NCI-H82 treated with DMSO at 0.1 percent for 48 hours (cell line): Measurements from ENCODE around the gene CDH23.

ENCODE experiments used
- DNase-seq: peaks from one replicate; lab custom pipeline; 2025; ENCODE audit not compliant: unreplicated experiment; lab: John Stamatoyannopoulos, UW

Gene CDH23

DNA sequence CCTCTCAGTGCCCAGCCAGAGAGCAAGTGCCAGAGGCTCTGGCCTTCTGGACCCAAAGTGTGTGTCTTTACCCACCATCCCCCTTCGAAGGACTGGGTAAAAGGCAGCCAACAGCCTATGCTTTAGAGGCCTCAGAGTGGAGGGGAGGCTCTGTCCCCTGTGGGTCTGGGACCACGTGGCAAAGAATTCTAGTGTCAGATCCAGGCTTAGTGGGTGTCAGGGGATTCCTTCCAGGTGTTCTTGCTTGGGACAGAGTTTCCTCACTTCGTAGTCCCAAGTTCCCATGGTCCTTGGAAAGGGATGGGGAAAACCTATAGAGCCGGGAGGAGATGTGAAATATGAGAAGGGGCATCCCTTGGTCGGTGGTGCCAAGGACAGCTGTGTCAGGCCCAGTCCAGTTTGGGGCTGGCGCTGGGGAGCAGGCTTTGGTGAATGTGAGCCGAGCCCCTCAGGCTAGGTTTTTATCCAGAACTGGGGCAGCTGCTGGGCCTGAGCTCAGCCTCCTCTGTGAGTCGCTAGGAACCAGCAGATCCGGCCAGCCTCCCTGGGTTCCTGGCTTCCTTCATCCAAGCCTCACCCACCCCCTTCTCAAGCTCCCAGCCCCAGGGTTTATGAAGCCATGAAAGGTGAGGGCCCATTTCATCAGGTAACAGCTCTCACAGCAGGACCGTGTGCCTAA, 251.7 kb downstream of the CDH23 start:
- no peak for DNase-seq

DNA sequence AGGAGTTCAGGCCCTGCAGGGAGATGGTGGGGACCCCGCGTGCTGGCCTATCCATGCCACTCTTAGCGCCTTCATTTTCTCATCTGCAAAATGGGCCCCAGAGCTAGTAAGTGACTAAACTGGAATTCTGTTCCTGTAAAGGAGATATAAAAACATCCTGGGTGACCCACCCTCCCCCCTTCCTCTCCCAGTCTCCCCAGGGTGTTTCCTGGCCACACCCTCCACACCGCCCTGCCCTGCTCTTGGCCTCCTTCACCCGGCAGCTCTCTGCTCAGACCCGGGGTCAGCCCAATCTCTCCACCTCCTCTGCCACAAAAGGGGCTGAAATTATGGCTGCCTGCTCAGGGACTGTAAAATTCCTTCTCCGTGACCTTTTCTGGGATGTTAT, 252.2 kb downstream of the CDH23 start:
- no peak for DNase-seq

DNA sequence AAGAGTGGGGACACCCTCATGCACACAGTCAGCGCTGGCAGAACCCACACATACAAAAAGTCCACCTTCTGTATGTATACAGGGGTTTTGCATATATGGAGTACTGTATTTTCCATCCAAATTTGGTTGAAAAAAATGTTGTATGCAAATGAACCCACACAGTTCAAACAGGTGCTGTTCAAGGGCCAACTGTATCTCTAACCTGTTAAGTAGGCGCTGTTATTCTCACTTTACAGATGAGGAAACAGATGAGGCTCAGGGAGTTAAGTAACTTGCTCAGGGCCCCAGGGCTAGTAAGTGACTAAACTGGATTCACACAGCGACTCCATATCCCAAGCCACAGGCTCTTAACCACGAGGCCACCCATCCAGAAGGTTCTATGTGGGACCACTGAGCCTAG, 252.9 kb downstream of the CDH23 start:
- DNase-seq, result no peak

DNA sequence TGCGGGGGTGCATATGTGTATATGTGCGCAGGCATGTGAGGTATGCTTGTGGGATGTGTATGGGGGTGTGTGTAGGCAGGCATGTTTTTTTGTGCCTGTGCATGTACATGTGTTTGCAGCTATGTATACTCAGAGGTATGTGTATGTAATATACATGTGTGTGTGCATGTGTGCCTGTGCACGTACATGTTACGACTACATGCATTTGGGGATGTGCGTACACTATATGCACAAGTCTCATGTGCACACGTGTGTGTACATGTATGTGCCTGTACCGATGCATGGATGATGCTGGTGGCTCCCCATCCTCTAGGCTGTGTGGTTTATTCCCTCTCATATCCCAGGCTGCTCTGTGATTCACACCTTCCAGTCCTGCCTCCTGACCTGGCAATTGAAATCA, 253.7 kb downstream of the CDH23 start:
- DNase-seq, result no peak

DNA sequence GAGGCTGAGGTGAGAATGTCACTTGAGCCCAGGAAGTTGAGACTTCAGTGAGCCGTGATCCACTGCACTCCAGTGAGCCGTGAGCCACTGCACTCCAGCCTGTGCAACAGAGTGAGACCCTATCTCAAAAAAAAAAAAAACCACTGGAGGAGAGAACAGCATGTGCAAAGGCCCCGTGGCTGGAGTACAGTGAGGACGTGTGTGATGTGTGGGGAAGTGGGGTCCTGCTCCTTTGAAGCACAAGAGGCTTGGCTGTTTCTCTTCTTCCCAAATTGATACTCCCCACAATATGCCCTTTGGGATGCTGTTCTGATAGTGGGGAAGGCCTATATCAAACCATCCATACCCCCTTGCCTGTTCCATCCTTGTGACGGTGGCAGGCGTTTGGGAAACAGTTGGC, 254.7 kb downstream of the CDH23 start:
- DNase-seq, result no peak

DNA sequence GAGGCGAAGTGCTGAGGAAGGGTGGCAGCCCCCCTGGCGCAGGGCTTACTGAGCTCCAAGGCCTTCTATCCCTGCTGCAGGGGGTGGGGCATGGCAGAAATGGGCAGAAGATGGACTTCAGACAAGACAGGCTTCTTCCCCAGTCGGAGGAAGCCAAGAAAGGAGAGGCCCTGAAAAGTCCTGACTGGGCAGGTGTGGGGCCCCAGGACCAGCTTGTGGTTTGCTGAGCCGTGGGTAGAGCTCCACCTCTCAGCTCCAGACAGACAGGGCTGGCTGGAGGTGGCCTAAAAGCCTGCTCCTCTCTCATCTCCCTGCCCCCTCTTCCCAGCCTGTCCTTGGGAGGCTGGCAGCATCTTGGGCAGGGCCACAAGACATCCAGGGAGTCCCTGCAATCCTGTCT, 255.2 kb downstream of the CDH23 start:
- no peak for DNase-seq

DNA sequence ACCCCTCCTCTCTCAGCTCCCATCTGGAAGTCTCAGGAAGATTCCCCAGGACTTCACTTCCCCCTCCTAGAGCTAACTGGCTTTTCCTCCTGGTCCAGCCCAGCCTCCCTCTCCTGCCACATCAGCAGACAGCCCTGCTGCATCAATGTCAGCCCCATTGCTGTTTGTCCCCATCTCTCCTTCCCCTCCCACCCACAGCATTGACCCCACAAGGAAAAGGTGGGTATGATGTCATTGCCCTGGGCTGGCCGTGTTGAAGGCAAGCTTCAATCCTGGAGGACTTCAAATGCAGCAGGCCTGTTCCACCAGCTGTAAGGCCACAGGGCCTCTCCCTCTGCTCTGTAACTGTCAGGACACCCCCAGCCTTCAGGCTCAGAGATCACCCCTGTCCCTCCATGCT, 256.3 kb downstream of the CDH23 start:
- no peak for DNase-seq

DNA sequence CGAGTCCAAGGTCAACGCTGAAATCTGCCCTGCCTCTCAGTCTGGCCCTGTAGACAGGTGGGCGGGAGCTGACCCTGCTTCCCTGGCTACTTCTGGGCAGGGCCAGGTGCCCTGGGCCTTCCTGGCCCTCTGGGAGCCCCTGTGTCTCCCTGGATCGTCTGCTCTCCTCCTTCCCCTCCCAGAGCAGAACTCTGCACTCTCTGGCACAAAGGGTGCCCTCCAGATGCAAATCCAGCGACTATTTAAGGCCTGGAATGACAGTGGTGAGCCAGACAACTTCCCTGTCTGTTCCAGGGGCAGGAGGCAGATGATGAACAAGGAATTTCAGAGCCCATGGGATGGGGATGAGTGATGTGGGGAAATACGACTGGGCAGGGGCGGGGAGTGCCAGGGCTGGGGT, 259.5 kb downstream of the CDH23 start:
- DNase-seq, result no peak

DNA sequence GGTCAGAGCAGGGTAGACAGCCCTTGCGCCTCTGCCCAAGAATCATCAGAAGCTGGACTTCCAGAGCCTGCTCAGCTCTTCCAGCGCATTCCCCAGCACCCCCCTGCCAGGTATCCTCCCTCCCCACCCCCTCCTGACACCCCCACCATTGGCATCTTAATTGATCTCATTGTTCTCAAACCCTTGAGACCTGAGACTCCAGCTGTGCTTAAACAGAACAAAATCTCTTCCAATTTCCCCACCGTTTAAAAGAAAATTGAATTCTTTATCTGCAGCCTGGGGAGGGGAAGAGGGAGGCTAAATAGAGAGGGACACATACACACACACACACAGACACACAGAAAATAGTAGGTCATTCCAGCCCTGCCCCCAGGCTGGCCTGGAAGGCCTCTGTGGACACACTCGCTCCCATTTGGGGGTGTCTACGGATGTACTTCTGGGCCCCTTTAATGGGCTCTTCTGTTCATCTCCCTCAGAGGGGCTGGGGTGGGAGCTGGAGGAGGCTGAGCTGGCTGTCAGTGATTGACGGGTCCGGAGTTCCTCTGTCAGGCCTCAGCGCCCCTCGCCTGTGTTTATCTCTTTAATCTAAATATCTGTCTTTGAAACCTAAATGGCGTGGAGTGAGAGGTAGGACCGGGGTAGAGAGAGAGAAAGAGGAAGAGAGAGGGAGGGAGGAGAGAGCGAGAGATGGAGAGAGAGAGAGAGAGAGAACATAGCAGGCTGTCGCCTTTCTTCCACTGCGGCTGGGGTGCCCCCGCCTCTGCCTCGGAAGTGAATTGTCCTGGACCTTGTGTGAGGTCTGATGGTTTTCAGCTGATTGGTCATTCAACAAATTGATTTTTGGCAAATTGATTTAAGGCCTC, 261.1 kb downstream of the CDH23 start:
- no peak for DNase-seq

DNA sequence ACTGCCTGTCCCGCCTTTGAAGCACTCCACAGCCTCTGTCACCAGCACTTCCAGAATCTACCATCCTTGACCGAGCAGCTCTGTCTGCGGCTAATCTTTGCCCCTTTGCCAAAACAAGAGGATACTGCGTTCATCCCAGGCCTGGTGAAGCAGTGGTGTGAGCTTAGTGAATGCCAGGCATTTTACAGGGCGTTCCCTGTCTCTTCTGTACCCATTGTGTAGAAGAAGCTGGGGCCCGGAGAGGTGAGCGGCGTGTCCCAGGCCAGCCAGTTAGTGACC, 261.7 kb downstream of the CDH23 start:
- DNase-seq, result no peak

DNA sequence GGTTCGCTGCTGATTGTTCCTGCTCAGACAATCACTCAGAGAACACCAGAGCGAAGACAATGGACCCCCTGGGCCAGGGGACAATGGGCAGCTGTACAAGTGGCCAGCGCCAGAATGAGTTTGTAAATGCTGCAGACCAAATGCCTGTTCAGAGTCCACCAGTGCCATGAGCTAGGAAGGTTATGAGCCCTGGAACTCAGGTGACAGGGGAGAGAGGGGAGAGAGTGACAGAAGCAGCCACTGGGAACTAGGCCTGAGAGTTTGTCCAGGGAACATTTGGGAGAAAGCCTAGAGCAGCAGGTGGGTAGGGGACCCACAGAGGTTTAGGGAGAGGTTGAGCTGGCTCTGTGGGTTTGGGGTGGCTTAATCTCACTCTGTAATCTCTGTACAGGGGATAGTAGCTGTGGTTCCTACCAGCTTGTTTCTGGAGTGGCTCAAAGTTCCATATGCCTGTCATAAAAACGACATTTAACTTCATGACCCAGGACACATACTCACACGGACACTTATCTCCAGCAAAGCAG, 262.5 kb downstream of the CDH23 start:
- no peak for DNase-seq

DNA sequence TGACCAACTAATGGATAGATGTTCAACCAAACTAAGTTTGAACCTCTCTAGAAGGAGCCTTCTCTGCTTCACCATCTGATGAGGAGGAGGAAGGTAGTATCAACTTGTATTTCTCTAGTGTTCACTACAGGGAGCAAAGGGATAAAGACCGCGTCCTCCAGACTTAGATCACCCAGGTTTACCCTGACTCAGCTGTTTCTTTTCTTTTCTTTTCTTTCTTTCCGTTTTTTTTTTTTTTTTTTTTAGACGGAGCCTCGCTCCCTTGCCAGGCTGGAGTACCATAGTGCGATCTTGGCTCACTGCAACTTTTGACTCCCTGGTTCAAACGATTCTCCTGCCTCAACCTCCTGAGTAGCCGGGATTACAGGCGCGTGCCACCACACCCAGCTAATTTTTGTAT, 263.0 kb downstream of the CDH23 start:
- no peak for DNase-seq

DNA sequence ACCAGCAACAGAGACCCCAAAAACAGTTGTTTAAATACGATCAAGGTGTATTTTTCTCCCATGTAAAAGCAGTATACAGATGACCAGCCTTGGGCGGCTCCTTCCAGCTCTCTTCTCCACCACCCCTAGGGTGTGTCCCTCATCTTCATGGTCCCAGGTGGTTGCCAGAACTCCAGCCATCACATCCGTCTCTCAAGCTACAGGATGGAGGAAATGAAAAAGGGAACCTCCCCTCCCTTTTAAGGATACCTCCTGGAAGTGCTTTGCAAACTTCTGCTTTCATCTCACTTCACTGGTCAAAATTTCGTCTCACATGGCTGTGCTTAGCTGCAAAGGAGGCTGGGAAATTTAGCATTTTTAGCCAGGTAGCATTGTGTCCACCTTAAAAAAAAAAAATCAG, 263.6 kb downstream of the CDH23 start:
- no peak for DNase-seq

DNA sequence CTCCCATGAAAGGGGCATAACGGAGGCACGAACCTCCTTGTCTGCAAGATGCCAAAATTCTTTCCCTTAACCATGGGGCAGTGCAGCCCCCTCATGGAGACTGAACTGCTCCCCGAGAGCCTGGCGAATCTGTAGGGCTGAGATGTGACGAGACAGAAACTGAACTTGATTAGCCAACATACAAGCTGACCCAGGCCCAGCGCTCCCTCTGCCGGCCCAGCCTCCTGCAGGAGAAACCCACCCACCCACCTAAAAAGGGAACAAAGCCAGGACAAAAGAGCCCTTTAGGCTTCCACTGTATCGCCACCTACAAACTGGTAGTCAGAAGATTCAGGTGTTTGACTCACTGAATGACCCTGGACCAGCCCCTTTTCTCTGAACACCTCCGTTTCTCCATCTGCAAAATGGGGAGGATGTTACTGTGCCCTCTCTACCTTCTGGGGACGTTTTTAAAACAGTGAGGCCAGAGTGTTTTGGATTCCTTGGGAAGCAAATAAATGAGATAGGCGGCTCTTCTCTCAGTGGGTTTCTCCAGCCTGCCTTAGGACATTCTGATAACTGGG, 264.4 kb downstream of the CDH23 start:
- no peak for DNase-seq

DNA sequence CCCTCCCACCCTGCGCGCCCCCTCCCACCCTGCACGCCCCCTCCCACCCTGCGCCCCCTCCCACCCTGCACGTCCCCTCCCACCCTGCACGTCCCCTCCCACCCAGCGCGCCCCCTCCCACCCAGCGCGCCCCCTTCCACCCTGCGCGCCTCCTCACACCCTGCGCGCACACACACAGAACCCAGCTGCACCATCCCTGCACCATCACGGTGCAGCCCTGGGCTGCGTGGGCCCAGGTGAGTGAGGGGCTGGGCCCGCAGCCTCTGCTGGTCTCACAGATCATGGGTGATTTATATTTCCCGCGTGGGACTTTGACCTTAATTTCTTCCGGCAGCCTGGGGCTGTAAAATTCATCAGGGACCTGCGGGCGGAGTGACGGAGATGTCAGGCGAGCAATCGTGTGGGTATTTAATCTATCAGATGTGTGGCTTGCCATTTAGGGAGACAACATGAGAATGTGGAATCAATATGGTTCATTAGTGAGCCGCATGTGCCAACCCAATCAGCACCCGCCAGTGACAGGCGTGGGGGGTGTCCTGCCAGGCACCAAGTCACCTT, 265.1 kb downstream of the CDH23 start:
- no peak for DNase-seq

DNA sequence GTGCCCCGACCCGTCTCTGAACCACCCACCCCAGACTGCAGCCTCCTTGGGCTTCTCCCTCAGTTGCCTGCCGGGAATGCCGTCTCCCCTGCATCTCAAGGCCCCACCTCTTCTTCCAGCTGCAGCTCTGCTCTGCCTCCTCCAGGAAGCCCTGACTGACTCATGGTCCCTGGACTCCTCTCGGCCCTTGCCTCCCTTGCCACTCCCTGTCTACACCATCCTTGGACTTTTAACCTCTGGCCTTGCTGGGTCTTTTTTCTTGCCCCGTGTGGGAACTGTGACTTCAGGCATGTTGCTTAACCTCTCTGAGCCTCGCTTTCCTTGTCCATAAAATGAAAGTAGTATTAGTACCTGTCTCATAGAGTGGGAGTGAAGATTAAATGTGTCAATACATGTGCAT, 266.6 kb downstream of the CDH23 start:
- no peak for DNase-seq

DNA sequence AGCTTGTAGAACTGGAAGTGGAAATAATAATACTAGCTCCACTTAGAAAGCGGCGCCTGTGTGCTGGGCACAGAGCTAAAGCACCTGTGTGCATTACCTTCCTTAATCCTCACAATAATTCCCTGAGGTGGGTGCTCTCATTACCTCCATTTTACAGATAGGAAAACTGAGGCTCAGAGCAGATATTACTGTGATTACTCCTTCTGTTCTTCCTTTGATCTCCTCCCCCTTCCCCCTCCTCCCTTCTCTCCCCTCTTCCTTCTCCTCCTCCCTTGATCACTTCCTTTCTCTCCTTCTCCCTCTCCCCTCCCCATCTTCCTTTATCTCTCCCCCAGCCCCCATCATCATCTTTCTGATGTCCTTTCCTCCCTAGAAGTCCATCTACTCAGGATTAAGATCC, 267.9 kb downstream of the CDH23 start:
- no peak for DNase-seq

DNA sequence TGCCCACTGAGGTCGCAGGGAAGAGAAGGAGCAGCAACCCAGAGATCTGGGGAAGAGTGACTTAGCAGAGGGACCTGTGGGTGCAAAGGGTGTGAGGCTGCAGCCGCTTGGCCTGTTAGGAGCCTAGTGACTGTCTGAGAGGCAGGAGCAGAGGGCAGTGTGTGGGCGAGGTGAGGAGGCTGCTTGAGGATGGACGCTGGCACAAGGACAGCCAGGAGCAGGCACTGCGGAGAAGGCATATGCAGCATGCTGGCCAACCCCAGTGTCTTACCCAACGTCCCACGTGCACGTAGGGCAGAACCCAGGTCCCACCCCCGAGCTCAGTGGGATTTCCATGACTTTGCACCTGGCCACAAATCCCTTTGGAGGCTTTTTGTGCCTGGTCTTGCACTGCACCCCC, 268.7 kb downstream of the CDH23 start:
- DNase-seq, result no peak

DNA sequence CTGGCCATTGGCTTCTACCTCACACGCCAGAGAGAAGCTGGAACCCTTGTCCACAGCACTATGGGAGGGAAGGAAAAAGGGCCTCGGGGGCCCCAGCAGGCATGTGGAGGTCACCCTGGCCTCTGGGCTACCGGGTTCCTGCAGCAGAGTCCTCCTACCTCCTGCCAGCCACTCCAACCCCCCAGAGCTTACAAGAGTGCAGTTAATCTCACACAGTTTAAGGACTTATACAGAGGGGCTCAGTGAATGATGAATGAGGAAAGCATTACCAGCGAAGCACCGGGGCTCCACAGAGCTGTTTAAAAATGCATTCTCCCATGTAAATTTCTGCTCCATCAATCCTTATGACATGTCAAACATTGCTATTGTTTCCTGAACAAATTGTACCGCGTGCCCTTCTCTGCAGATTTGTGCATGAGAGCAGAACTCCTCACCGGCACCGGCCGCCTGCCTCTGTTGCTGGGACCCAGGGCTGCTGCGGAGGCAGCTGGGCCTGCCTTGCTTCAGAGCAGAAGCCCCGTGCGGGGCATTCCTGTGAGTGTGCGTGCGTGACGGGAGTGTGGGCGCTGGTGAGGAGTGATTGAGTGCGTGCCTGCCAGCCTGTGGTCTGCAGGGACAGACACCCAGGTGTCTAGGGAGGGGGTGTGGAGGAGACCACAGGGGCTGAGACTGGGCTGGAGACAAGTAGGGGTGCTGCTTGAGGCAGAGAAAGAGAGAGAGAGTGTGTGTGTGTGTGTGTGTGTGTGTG, 270.1 kb downstream of the CDH23 start:
- DNase-seq, result peak; percentile 42

DNA sequence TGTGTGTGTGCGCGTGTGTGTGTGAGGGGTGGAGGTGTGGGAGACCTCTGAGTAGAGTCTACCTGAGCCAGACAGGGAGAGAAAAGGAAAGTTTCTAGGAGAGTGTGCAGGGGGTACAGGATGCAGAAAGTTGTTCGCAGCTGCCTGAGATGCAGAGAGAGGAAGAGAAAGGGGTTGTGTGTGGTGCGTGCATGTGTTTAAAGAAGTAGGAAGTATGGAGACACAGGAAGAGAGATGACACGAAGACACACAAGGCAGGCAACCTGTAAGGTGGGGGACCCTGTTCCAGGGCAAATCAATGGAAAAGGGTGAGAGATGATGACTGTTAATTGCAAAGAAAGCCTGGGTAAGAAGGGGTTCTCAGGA, 270.6 kb downstream of the CDH23 start:
- no peak for DNase-seq
